HepG2 (cell line): Measurements from ENCODE around the gene ARL4D. TPM values are rescaled to one million over a fixed set of nuclear protein-coding genes. Genes with fewer than 3 reads are reported as not detected.

Experiments
- BRCA1 ChIP-seq: sonication (generic); formaldehyde crosslinking; IDR thresholded peaks from 2 replicates; pipeline ENCODE4 v1.4.0; 2020; ENCODE audit warnings: missing genetic modification reagents
- FOXP1 ChIP-seq, 2 experiments: fragments of 450-650 bp in 1 of 2; IDR thresholded peaks; 2 replicates each; pipeline ENCODE4 v1.6.1; 2017 to 2018; ENCODE audit warnings: antibody characterized with exemption in 1 of 2
- NCOA5 ChIP-seq: sonication (generic); formaldehyde crosslinking; IDR thresholded peaks from 2 replicates; pipeline ENCODE4 v1.4.0; 2020; ENCODE audit warnings: missing genetic modification reagents
- TARDBP ChIP-seq: sonication (generic); formaldehyde crosslinking; IDR thresholded peaks from 2 replicates; pipeline ENCODE4 v1.8.0; 2022; ENCODE audit warnings: mild to moderate bottlenecking, missing genetic modification reagents
- TEF ChIP-seq: sonication (generic); formaldehyde crosslinking; IDR thresholded peaks from 2 replicates; pipeline ENCODE4 v1.5.0; 2020; ENCODE audit warnings: missing genetic modification reagents
- USF2 ChIP-seq, 2 experiments: sonication (generic) in 1 of 2; formaldehyde crosslinking in 1 of 2; IDR thresholded peaks; 2 replicates each; pipeline versions ENCODE4 v1.5.1 to v1.6.1; 2011 to 2020; ENCODE audit warnings: borderline replicate concordance in 1 of 2, low read depth in 1 of 2, low read length in 1 of 2, mild to moderate bottlenecking in 1 of 2, missing genetic modification reagents in 1 of 2, moderate library complexity in 1 of 2
- YEATS4 ChIP-seq: sonication (generic); formaldehyde crosslinking; IDR thresholded peaks from 2 replicates; pipeline ENCODE4 v1.4.0; 2020; ENCODE audit warnings: missing genetic modification reagents, borderline replicate concordance
- ZBTB34 ChIP-seq: sonication (generic); formaldehyde crosslinking; IDR thresholded peaks from 2 replicates; pipeline ENCODE4 v1.8.0; 2022; ENCODE audit warnings: mild to moderate bottlenecking, missing genetic modification reagents
- ZBTB40 ChIP-seq, 2 experiments: fragments of 450-650 bp in 1 of 2; sonication (generic) in 1 of 2; formaldehyde crosslinking in 1 of 2; IDR thresholded peaks; 2 replicates each; pipeline versions ENCODE4 v1.6.1 to v1.8.0; 2016 to 2022; ENCODE audit warnings: antibody characterized with exemption in 1 of 2, mild to moderate bottlenecking in 1 of 2, missing genetic modification reagents in 1 of 2
- ZBTB7A ChIP-seq: sonication (generic); formaldehyde crosslinking; IDR thresholded peaks from 2 replicates; pipeline ENCODE4 v1.8.0; 2022; ENCODE audit warnings: mild to moderate bottlenecking, missing genetic modification reagents
- ZMAT3 ChIP-seq: sonication (generic); formaldehyde crosslinking; conservative IDR thresholded peaks from 2 replicates; pipeline ENCODE4 v1.7.0; 2021; ENCODE audit warnings: missing genetic modification reagents
- ZSCAN20 ChIP-seq: sonication (generic); formaldehyde crosslinking; IDR thresholded peaks from 2 replicates; pipeline ENCODE4 v1.4.0; 2020; ENCODE audit warnings: missing genetic modification reagents, mild to moderate bottlenecking, borderline replicate concordance
- ZSCAN9 ChIP-seq: IDR thresholded peaks from 2 replicates; pipeline ENCODE4 v1.6.1; 2016; ENCODE audit warnings: borderline replicate concordance
- polyA plus RNA-seq, 8 experiments: library from polyadenylated mRNA; depleted of rRNA in 3 of 8; stranded (reverse) in 7 of 8; unstranded in 1 of 8; fragments of >200 nt; fragmentation: Illumina TruSeq in 4 of 8; extraction: Trizol in 4 of 8; gene quantifications; 2 replicates each; pipeline versions ENCODE4 v1.2.1 to v1.2.3, GENCODE V29; 2011 to 2016; ENCODE audit warnings: low read depth in 4 of 8, missing spikeins in 1 of 8, mixed read lengths in 1 of 8; ENCODE audit not compliant: insufficient read depth in 1 of 8
- total RNA-seq, 5 experiments: library from RNA; depleted of rRNA; stranded (reverse); fragments of >200 nt; fragmentation: Illumina TruSeq; extraction: Trizol; gene quantifications; 2 replicates each; pipeline ENCODE4 v1.2.3, GENCODE V29; 2016; ENCODE audit warnings: low read depth in 1 of 5

The ARL4D gene
- total and polyA plus RNA-seq, 2 of the 13 experiments (the other 11 are each of a cell fraction or from before 2014, with no cell fraction given) = 9.0 to 25.9 TPM

- TF ChIP-seq ZBTB40 (IDR thresholded peaks at IDR 0.05) = no peak
- no peak; the same call in 1 of the 2 replicates for TF ChIP-seq ZBTB40 (CRISPR knock-in tag; IDR thresholded peaks at IDR 0.05)
- TF ChIP-seq ZBTB34 (CRISPR knock-in tag) = 0 out of 2 replicates have a peak, but pooled peaks have one; percentile 46
- TF ChIP-seq NCOA5 (CRISPR knock-in tag) = peak; percentile 90; the same call in 1 of the 2 replicates
- 0 out of 2 replicates have a peak, but pooled peaks have one; percentile 57 for TF ChIP-seq ZSCAN20 (CRISPR knock-in tag)
- peak; percentile 50; the same call in 1 of the 2 replicates for TF ChIP-seq YEATS4 (CRISPR knock-in tag)
- TF ChIP-seq BRCA1 = 0 out of 2 replicates have a peak, but pooled peaks have one; percentile 45
- TF ChIP-seq ZSCAN9 = peak; percentile 93
- TF ChIP-seq FOXP1 (IDR thresholded peaks at IDR 0.05) = peak; percentile 41; the same call in 1 of the 2 replicates
- peak; percentile 43; the same call in 1 of the 2 replicates for TF ChIP-seq FOXP1 (CRISPR knock-in tag; IDR thresholded peaks at IDR 0.05)
- 0 out of 2 replicates have a peak, but pooled peaks have one; percentile 45 for TF ChIP-seq ZMAT3 (CRISPR knock-in tag)
- TF ChIP-seq TARDBP (CRISPR knock-in tag) = peak; percentile 75
- TF ChIP-seq TEF (CRISPR knock-in tag) = peak; percentile 71
- peak; percentile 56; the same call in 1 of the 2 replicates for TF ChIP-seq ZBTB7A
- TF ChIP-seq USF2 (IDR thresholded peaks at IDR 0.05; ENCODE audit: low read depth, low read length) = no peak
- no peak for TF ChIP-seq USF2 (CRISPR knock-in tag; IDR thresholded peaks at IDR 0.05; ENCODE audit: borderline replicate concordance)
Observed at GRCh38 chr17:43367737-43368242, 31.0 kb upstream of the ARL4D start (continued).
